AG09319 (cell line): ENCODE results near the gene CATSPERB.
"Not testable (repeated sequence)": the region's sequence is repeated elsewhere in the genome, so short reads cannot be mapped to it uniquely, and the experiment has no call there.

Experiments used
- DNase-seq: peaks from one replicate; pipeline ENCODE4 v3.0.0-alpha.2; 2010; ENCODE audit warnings: low read depth; ENCODE audit errors: extremely low read depth
- CTCF ChIP-seq: IDR thresholded peaks from 2 replicates; pipeline ENCODE4 v1.5.1; 2011; ENCODE audit warnings: low read depth, mild to moderate bottlenecking, inconsistent platforms, low read length, moderate library complexity

The CATSPERB gene

GRCh38 chr14:91555531-91555930 is 176.4 kb downstream of the CATSPERB start:
- no peak for DNase-seq
- TF ChIP-seq CTCF: no peak

- TF ChIP-seq CTCF: no peak
- DNase-seq: no peak
These were observed 177.2 kb downstream of the CATSPERB start for GRCh38 chr14:91554535-91555332.

GRCh38 chr14:91548108-91548507 is 183.8 kb downstream of the CATSPERB start:
- TF ChIP-seq CTCF: no peak
- DNase-seq: no peak

GRCh38 chr14:91545946-91546716 is 185.8 kb downstream of the CATSPERB start:
- no peak for TF ChIP-seq CTCF
- no peak for DNase-seq

- no peak for TF ChIP-seq CTCF
- DNase-seq: no peak
These were observed 186.7 kb downstream of the CATSPERB start for GRCh38 chr14:91545204-91545603.

- DNase-seq: no peak
- TF ChIP-seq CTCF: no peak
These were observed 195.6 kb downstream of the CATSPERB start for GRCh38 chr14:91536327-91536726.

GRCh38 chr14:91534059-91534458 is 197.8 kb downstream of the CATSPERB start:
- DNase-seq: not testable (repeated sequence)
